CD14-positive monocyte (primary cell): ENCODE data around the gene CDH4. TPM values are rescaled to one million over a fixed set of nuclear protein-coding genes. Genes with fewer than 3 reads are reported as not detected.

Source experiments
- DNase-seq, 3 donors: peaks; one replicate each; pipeline ENCODE4 v3.0.0-alpha.2; 2011 to 2022
- H2AFZ ChIP-seq: 2 replicates; pipeline ENCODE4 v1.6.0; 2012; ENCODE audit warnings: mild to moderate bottlenecking, low read depth, low read length, inconsistent platforms; ENCODE audit not compliant: insufficient read depth, poor library complexity, severe bottlenecking
- H3K27ac ChIP-seq, 2 donors: 1 replicate in 1 of 2; 2 replicates in 1 of 2; pipeline ENCODE4 v1.5.1; 2012 to 2013; ENCODE audit warnings: low read length in 2 of 2, control low read depth in 1 of 2, inconsistent platforms in 1 of 2, low read depth in 1 of 2, mild to moderate bottlenecking in 1 of 2
- H3K27me3 ChIP-seq, 2 donors: one replicate each; pipeline versions ENCODE4 v1.6.0 to v1.6.1; 2011 to 2013; ENCODE audit warnings: low read length in 2 of 2; ENCODE audit not compliant: control insufficient read depth in 2 of 2, insufficient read depth in 2 of 2
- H3K36me3 ChIP-seq, 2 donors: replicated peaks in 1 of 2; 1 replicate in 1 of 2; 2 replicates in 1 of 2; pipeline versions ENCODE4 v1.5.1 to v1.6.1; 2012 to 2013; ENCODE audit warnings: low read length in 2 of 2, control low read depth in 1 of 2, inconsistent platforms in 1 of 2, mild to moderate bottlenecking in 1 of 2; ENCODE audit not compliant: insufficient read depth in 2 of 2, control insufficient read depth in 1 of 2
- H3K4me1 ChIP-seq, 2 donors: 1 replicate in 1 of 2; 2 replicates in 1 of 2; pipeline versions ENCODE4 v1.5.1 to v1.6.1; 2012 to 2013; ENCODE audit warnings: low read length in 2 of 2, control low read depth in 1 of 2, inconsistent platforms in 1 of 2, mild to moderate bottlenecking in 1 of 2, moderate library complexity in 1 of 2; ENCODE audit not compliant: insufficient read depth in 2 of 2, control insufficient read depth in 1 of 2
- H3K4me2 ChIP-seq: replicated peaks from 2 replicates; pipeline ENCODE3; 2012; ENCODE audit warnings: low read length, moderate library complexity, mild to moderate bottlenecking; ENCODE audit not compliant: poor library complexity, severe bottlenecking; ENCODE audit errors: extremely low read depth
- H3K4me3 ChIP-seq, 3 experiments: fragments of 200-600 bp in 1 of 3; sonication (generic) in 1 of 3; replicated peaks in 1 of 3; 1 replicate in 2 of 3; 2 replicates in 1 of 3; pipeline ENCODE4 v1.5.1; 2011 to 2013; ENCODE audit warnings: low read length in 3 of 3, mild to moderate bottlenecking in 3 of 3, control low read depth in 2 of 3, low read depth in 2 of 3, inconsistent platforms in 1 of 3, moderate library complexity in 1 of 3
- H3K79me2 ChIP-seq: 2 replicates; pipeline ENCODE4 v1.6.0; 2012; ENCODE audit warnings: mild to moderate bottlenecking, control low read depth, inconsistent platforms, low read length, moderate library complexity; ENCODE audit not compliant: insufficient read depth
- H3K9ac ChIP-seq: 2 replicates; pipeline ENCODE4 v1.6.0; 2017; ENCODE audit warnings: low read length, mild to moderate bottlenecking; ENCODE audit not compliant: insufficient read depth, poor library complexity, severe bottlenecking
- H3K9me3 ChIP-seq, 2 donors: replicated peaks in 1 of 2; 1 replicate in 1 of 2; 2 replicates in 1 of 2; pipeline versions ENCODE4 v1.5.1 to v1.6.1; 2012 to 2013; ENCODE audit warnings: low read length in 2 of 2, control low read depth in 1 of 2; ENCODE audit not compliant: control insufficient read depth in 1 of 2, insufficient read depth in 1 of 2
- H4K20me1 ChIP-seq: 2 replicates; pipeline ENCODE4 v1.6.0; 2012; ENCODE audit warnings: mild to moderate bottlenecking, low read length, control low read depth, moderate library complexity; ENCODE audit not compliant: insufficient read depth
- H3K27ac Mint-ChIP-seq, 7 donors: one replicate each; pipeline ENCODE4 v1.8.0; 2020; ENCODE audit warnings: mild to moderate bottlenecking in 7 of 7, mixed read lengths in 7 of 7, moderate library complexity in 6 of 7, inconsistent platforms in 2 of 7
- H3K27me3 Mint-ChIP-seq, 3 donors: one replicate each; pipeline ENCODE4 v1.8.0; 2021 to 2022; ENCODE audit warnings: low read depth in 3 of 3, mild to moderate bottlenecking in 3 of 3, mixed read lengths in 3 of 3, moderate library complexity in 3 of 3, inconsistent platforms in 1 of 3
- H3K36me3 Mint-ChIP-seq, 2 donors: one replicate each; pipeline ENCODE4 v1.8.0; 2020; ENCODE audit warnings: mixed read lengths in 2 of 2, inconsistent platforms in 1 of 2, mild to moderate bottlenecking in 1 of 2
- H3K4me1 Mint-ChIP-seq: one replicate; pipeline ENCODE4 v1.8.0; 2020; ENCODE audit warnings: mild to moderate bottlenecking, mixed read lengths
- H3K4me3 Mint-ChIP-seq, 2 donors: one replicate each; pipeline ENCODE4 v1.8.0; 2020; ENCODE audit warnings: mild to moderate bottlenecking in 2 of 2, mixed read lengths in 2 of 2, moderate library complexity in 1 of 2
- H3K9me3 Mint-ChIP-seq, 7 donors: one replicate each; pipeline ENCODE4 v1.8.0; 2020 to 2022; ENCODE audit warnings: mixed read lengths in 7 of 7, mild to moderate bottlenecking in 6 of 7, moderate library complexity in 6 of 7, inconsistent platforms in 2 of 7
- WGBS: methylation state at CpG from one replicate; pipeline ENCODE4 v1.1.5; 2013; ENCODE audit warnings: missing lambda C conversion rate; ENCODE audit not compliant: insufficient coverage; 5-methylcytosine and 5-hydroxymethylcytosine counted together
- intact Hi-C, 2 donors: fragments of 100-400 bp; cut with micrococcal nuclease; formaldehyde crosslinking; loops; one replicate each; pipeline versions ENCODE4 v1.15.0 to v1.15.1; 2023
- polyA plus RNA-seq, 3 donors: library from polyadenylated mRNA; depleted of rRNA in 1 of 3; unstranded in 2 of 3; stranded (reverse) in 1 of 3; fragments of 300-500 nt in 2 of 3; fragments of >200 nt in 1 of 3; fragmentation: Illumina TruSeq in 2 of 3; gene quantifications; 1 replicate in 2 of 3; 2 replicates in 1 of 3; pipeline ENCODE4 v1.2.3, GENCODE V29; 2012 to 2021
- TF ChIP-seq, protein P1 (sequence below): fragments of 200-600 bp; IDR thresholded peaks from one replicate; pipeline ENCODE4 v1.8.0; 2022; ENCODE audit warnings: antibody characterized with exemption, mild to moderate bottlenecking

Gene CDH4
- polyA plus RNA-seq, 3 donors = not detected

DNA sequence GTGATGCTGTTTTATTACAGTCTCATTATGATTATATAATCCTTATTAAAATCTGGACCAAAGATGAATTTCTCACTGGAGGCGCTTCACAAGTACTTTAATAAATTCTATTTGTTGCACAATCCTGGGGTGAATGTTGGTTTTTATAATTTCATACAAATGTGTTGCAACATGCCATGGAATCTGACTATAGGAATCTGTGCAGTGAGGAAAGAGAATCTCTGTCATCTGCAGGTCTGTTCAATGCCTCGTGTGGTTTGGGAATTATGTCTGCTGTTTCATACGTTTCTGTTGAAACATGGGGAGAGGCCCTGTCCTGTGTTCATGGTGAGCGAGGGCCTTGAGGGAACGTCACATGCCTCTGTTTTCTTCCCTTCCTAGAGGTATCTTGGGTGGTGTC, 277.3 kb downstream of the CDH4 start:
- H3K4me2 ChIP-seq = no peak overlapping the region
- no peak for DNase-seq
- peaks cover 0 to 64% (median 30%) of the 10 kb centered on the region in 7 donors for H3K9me3 Mint-ChIP-seq
- H3K9ac ChIP-seq = no peak overlapping the region
- intact Hi-C loops = no loop called here
- H3K36me3 Mint-ChIP-seq = no peaks in the 10 kb centered on the region
- H3K4me3 Mint-ChIP-seq = no peak overlapping the region
- H3K4me1 Mint-ChIP-seq = no peaks in the 10 kb centered on the region
- H3K4me1 ChIP-seq = no peaks in the 10 kb centered on the region
- H2AFZ ChIP-seq = no peak overlapping the region
- H3K27me3 Mint-ChIP-seq = peaks cover 3 to 6% (median 4%) of the 10 kb centered on the region in 3 donors
- no peak overlapping the region for H3K27ac ChIP-seq
- TF ChIP-seq, protein P1, sequence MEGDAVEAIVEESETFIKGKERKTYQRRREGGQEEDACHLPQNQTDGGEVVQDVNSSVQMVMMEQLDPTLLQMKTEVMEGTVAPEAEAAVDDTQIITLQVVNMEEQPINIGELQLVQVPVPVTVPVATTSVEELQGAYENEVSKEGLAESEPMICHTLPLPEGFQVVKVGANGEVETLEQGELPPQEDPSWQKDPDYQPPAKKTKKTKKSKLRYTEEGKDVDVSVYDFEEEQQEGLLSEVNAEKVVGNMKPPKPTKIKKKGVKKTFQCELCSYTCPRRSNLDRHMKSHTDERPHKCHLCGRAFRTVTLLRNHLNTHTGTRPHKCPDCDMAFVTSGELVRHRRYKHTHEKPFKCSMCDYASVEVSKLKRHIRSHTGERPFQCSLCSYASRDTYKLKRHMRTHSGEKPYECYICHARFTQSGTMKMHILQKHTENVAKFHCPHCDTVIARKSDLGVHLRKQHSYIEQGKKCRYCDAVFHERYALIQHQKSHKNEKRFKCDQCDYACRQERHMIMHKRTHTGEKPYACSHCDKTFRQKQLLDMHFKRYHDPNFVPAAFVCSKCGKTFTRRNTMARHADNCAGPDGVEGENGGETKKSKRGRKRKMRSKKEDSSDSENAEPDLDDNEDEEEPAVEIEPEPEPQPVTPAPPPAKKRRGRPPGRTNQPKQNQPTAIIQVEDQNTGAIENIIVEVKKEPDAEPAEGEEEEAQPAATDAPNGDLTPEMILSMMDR = no peak
- no peaks in the 10 kb centered on the region for H3K27me3 ChIP-seq
- H3K27ac Mint-ChIP-seq = no peak overlapping the region
- H4K20me1 ChIP-seq = no peaks in the 10 kb centered on the region
- no peak overlapping the region for H3K4me3 ChIP-seq
- no peaks in the 10 kb centered on the region for H3K36me3 ChIP-seq
- 61% methylated on average over 2 of the region's 5 CpGs for WGBS
- H3K9me3 ChIP-seq = peaks cover 6 to 80% of the 10 kb centered on the region in 2 donors
- H3K79me2 ChIP-seq = no peaks in the 10 kb centered on the region

DNA sequence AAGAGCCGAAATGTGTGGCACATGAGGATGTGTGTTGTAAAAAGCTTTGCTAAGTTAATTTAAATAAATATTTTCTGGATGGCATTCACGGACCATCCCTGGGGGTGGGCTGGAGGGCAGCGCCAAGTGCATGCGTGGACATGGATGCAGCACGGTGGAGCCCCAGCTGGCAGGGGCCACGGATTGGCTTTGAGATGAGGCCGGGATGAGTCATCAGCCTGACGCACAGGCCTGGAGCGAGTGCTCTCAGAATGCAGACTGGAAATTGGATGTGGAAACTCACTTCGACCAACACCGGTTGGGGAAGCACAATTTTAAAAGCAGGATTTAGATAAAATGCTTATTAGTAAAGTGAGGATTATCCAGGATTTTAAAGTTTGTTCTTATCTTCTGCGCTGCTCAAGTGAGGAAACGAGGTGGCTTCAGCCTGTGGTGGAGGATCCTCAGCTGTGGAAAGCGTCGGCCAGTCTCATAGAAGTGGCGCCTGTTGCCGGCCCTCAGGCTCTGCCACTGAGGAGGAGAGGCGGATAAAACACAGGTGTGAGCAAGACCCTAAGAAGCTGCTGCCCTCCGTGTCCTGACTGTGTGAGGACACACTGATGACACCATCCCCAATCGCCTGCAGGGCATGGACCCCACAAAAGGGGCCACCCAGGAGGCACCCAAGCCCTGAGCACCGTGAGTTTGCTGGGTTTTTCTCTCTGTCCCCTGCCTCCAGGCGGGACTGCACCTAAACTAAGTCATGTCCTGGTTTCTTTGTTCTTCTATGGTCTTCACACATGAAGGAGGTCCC, 279.7 kb downstream of the CDH4 start:
- intact Hi-C loops = no loop called here
- H3K36me3 Mint-ChIP-seq = no peaks in the 10 kb centered on the region
- H3K4me3 Mint-ChIP-seq = no peak overlapping the region

More for the DNA sequence above, 279.7 kb downstream of the CDH4 start:
- Histone ChIP-seq H3K79me2 (no peaks in the 10 kb centered on the region), H3K4me2 (no peak overlapping the region), H3K36me3 (no peaks in the 10 kb centered on the region), H4K20me1 (no peaks in the 10 kb centered on the region), H2AFZ (no peak overlapping the region), H3K27ac (no peak overlapping the region), H3K27me3 (no peaks in the 10 kb centered on the region), H3K9me3 (peaks cover 9 to 84% of the 10 kb centered on the region in 2 donors), H3K4me3 (no peak overlapping the region), H3K9ac (no peak overlapping the region), H3K4me1 (no peaks in the 10 kb centered on the region)
- no peak for DNase-seq
- Mint-ChIP-seq H3K4me1 (no peaks in the 10 kb centered on the region), H3K9me3 (peaks cover 0 to 63% (median 27%) of the 10 kb centered on the region in 7 donors), H3K27ac (no peak overlapping the region), H3K27me3 (peaks cover 0 to 3% (median 2%) of the 10 kb centered on the region in 3 donors)
- 92% methylated on average over 22 of the region's 22 CpGs for WGBS
- TF ChIP-seq, protein P1 = no peak
